Prostate gland (tissue), 2 donors: ENCODE measurements around the gene TBC1D21.

ENCODE experiments used
- POLR2A ChIP-seq: fragments of 450-650 bp; IDR thresholded peaks from one replicate; pipeline ENCODE4 v1.6.1; 2016; ENCODE audit warnings: antibody characterized with exemption, mild to moderate bottlenecking
- TF ChIP-seq, protein P1 (sequence below), 4 experiments: fragments of 200-600 bp in 2 of 4; fragments of 450-650 bp in 2 of 4; sonication (generic) in 2 of 4; IDR thresholded peaks; 1 replicate in 3 of 4; 2 replicates in 1 of 4; pipeline ENCODE4 v1.5.1; 2016 to 2019; ENCODE audit warnings: antibody characterized with exemption in 4 of 4, mild to moderate bottlenecking in 2 of 4, moderate library complexity in 2 of 4

DNA sequence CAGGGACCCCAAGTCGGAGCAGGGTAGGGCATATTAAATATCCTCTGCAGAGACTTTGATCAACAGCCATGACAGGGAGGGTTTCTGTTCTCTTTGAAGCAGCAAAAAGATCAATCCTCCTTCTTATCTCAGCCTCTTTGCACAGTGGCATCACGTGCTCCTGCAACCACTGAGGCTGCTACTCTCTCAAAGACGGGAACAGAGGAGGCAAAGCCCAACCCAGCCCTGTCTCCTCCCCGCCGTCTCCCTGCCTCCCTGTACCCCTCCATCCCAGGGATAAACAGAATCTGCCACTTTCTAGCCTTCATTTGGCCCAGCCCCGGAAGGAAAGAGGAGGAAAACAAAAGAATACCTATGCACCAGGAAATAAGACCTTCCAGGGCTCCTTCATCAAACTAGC lies 7.5 kb upstream of the TBC1D21 start:
- TF ChIP-seq, protein P1, sequence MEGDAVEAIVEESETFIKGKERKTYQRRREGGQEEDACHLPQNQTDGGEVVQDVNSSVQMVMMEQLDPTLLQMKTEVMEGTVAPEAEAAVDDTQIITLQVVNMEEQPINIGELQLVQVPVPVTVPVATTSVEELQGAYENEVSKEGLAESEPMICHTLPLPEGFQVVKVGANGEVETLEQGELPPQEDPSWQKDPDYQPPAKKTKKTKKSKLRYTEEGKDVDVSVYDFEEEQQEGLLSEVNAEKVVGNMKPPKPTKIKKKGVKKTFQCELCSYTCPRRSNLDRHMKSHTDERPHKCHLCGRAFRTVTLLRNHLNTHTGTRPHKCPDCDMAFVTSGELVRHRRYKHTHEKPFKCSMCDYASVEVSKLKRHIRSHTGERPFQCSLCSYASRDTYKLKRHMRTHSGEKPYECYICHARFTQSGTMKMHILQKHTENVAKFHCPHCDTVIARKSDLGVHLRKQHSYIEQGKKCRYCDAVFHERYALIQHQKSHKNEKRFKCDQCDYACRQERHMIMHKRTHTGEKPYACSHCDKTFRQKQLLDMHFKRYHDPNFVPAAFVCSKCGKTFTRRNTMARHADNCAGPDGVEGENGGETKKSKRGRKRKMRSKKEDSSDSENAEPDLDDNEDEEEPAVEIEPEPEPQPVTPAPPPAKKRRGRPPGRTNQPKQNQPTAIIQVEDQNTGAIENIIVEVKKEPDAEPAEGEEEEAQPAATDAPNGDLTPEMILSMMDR (IDR thresholded peaks at IDR 0.05), result no peak
- no peak for TF ChIP-seq POLR2A
